Cortex of kidney (tissue), 1 donor: ENCODE measurements around the gene SYNJ2BP.
"Not testable (repeated sequence)": the region's sequence is repeated elsewhere in the genome, so short reads cannot be mapped to it uniquely, and the experiment has no call there.

Experiments used
- DNase-seq: peaks from one replicate; lab custom pipeline; 2025; lab: John Stamatoyannopoulos, UW

Gene SYNJ2BP, protein sequence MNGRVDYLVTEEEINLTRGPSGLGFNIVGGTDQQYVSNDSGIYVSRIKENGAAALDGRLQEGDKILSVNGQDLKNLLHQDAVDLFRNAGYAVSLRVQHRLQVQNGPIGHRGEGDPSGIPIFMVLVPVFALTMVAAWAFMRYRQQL

DNA sequence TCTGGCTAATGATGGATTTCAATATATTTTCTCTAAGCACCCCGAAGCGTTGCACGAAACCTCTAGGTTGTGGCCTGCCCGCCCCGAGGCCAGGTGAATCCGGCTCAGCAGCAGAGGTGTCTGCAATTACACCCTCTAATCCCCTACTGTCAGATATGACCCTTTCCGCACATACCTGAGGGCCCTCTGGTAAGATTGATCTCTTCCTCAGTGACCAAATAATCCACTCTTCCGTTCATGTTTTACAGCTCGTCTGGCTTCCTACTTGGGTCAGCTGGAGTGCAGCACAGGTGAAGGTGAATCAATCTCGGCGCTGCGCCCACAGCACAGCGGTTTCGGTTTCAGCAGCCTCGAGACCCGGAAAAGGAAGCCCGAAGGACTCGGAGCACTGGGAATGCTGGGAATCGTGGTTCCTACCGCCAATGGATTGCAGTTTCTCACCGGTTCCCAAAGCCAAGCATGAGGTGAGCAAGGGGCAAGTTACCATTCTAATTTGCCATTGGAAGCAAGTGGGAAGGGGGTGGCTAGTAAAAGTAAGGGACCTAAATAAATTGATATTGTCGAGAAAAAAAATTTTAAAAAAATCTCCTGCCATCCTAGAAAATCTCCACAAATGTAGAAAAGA lies at the start of gene SYNJ2BP:
SYNJ2BP (minus strand) TSS at position 366 of the 625 bp plus-strand sequence; CDS start at position 239, 127 bp downstream.
- no peak for DNase-seq

DNA sequence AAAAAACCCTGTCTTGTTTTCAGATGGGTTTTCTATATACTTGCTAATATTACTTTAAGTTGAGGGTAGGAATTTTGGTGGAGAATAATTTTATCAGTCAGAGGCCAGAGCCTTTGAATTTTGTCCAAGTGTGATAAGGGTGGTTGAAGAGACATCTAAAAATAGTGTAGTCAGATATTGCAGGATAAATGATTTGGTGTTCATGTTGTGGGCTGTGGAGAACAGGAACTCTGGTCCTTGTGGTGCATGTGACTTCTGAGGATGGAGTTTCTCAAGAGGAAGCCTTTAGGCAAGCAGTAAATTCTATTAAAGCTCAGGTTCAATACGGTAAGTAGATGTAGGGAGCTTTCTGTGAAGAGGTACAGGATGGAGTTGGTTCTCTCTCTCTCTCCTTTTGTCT lies 37.8 kb upstream of the SYNJ2BP start:
- DNase-seq: no peak

DNA sequence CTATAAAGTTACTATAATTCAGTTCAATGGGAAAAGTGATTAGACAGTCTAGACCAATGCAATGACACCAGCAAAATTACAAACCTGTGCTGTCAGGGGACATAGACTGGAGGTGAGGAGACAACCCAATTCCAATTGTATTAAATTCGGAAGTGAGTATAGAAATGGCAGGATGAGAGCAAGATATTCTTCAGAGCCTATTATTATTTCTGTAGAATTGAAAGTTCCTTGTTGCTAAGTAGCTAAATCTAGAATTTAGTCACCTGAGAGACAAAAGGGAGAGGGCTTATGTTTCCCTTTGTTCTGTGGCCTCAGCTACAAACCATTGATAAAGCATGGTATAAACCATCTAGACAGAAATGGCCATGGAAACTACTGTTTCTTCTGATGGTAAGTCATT lies 35.0 kb upstream of the SYNJ2BP start, which contains the start of gene ADAM21:
ADAM21 (plus strand) TSS at position 301 of the 400 bp plus-strand sequence. CDS start 5,326 bp downstream, outside the sequence.
- no peak for DNase-seq

DNA sequence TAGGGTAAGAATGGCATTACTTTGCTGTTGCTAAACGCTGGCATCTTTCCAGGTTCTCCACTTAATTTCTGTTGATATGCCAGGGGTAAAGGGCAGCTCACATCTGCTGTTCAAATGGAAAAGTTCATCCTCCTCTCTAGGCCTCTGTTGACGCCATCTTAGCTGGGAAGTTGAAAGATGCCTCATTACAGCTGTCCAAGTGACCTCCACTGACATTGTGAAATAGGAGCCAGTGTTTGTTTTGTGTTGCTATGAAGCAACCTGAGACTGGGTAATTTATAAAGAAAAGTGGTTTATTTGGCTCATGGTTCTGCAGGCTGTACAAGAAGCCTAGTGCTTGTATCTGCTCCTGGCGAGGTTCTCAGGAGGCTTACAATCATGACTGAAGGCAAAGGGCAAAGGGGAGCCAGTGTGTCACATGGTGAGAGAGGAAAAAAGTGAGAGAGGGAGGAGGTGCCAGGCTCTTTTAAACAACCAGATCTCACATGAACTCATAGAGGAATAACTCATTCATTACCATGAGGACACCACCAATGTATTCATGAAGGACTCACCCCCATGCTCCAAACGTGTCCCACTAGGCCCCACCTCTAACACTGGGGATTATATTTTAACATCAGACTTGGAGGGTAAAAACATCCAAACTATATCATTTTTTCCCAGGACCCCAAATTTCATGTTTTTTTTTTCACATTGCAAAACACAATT lies 31.9 kb upstream of the SYNJ2BP start:
- no peak for DNase-seq

DNA sequence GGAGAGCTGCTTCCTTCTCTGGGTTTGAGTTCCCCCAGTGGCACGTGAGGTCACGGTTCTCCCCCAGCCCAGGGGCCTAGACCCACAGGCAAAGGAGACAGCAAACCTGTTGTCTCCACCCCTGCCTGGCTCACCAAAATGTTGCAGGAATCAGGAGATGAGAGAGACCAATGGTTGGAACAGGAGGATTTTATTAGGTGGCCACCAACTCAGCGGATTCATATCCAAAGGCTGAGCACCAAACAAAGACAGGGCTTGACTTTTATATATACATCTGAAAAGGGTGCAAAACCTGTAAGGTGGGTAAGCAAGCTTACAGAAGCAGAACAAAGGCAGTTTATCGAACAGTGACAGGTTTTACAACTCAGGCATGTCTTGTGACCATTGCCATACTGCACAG lies 25.9 kb upstream of the SYNJ2BP start:
- no peak for DNase-seq

DNA sequence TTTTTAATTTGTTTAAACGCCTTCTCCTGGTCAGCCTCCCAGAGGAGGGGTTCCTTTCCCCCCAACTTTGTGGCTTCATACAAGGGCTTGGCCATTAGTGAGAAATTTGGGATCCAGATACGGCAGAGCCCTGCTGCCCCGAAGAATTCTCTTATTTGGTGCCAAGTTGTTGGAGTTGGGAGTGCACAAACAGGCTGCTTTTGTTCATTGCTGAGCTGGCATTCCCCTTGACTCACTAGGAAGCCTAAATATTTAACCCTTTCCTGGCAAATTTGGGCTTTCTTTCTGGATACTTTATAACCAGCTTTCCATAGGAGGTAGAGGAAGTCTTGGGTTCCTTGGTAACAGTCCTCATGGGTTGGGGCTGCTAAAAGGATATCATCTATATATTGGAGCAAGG lies 24.8 kb upstream of the SYNJ2BP start:
- DNase-seq: no peak

DNA sequence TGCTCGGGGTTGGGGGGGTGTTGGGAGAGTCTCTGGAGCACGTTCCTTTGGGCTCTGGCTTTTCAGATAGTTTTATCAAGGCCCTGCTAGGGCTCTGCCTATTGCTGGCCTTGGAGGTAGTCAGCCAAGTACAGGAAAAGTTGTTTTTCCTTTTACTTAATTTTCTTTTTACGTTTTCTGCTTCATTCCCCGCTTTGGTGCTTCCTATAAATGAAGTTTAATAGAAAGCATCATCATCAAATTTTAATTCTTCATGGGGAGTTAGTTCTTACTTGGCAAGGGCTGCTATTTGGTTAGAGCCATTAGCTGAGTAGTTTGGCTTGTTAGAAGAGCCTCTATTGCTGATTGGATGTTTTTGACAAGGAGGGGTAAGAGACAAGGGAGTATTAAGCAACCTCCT lies 20.0 kb upstream of the SYNJ2BP start:
- no peak for DNase-seq

DNA sequence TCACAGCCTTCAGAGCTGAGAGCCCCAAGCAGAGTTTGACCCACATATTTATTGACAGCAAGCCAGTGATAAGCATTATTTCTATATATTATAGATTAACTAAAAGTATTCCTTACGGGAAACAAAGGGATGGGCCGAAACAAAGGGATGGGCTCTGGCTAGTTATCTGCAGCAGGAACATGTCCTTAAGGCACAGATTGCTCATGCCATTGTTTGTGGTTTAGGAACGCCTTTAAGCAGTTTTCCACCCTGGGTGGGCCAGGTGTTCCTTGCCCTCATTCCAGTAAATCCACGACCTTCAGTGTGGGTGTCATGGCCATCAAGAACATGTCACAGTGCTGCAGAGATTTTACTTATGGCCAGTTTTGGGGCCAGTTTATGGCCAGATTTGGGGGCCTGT lies 9.7 kb upstream of the SYNJ2BP start:
- not testable (repeated sequence) for DNase-seq

DNA sequence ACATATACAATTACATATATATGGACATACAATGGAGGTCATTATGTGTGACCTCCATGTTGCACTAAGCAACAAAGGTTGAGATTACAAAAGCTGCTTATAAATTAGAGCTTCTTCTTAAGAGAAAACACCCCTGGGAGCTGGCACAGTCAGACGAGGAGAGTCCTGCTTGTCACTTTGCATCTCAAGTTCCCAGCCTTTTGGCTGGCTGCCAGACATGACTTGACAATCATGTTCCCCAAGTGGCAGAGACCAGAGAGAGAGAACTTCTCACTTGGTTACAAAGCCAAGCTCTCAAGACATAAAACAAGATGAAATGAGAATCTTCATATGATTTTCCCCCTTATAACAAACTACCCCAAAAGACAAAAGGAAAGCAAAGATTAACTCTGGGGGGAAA lies 8.5 kb upstream of the SYNJ2BP start:
- no peak for DNase-seq

DNA sequence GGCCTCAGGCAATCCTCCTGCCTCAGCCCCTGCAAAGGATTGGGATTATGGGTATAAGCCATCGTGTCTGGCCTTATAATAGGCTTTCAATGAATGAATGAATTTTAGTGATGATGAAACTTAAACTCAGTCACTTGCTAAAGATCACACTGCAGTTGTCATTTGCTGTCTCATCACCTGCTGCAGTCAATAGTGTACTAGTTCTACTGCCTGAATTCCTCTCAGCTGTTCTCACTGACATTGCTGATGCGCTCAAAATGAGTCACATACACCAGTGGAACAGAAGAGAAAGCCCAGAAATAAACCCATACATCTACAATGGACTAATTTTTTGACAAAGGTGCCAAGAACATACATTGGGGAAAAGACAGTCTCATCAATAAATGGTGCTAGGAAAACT lies 5.6 kb upstream of the SYNJ2BP start:
- DNase-seq: no peak

DNA sequence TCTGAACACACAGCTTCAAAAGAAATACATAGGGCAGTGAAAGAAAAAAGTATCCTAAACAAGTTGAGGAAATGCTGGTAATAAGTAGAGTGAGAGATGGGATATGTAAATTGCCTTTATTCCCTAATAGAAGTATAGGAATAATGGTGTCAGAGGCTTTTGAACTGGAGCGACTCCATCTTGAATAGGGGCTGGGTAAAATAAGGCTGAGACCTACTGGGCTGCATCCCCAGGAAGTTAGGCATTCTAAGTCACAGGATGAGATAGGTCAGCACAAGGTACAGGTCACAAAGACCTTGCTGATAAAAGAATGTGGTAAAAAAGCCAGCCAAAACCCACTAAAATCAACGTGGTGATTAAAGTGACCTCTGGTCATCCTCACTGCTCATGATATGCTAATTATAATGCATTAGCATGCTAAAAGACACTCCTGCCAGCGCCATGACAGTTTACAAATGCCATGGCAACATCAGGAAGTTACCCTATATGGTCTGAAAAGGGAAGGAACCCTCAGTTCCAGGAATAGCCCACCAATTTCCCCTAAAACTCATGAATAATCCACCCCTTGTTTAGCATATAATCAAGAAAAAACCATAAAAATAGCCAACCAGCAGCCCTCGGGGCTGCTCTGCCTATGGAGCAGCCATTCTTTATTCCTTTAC lies 2.5 kb upstream of the SYNJ2BP start:
- DNase-seq: not testable (repeated sequence)

DNA sequence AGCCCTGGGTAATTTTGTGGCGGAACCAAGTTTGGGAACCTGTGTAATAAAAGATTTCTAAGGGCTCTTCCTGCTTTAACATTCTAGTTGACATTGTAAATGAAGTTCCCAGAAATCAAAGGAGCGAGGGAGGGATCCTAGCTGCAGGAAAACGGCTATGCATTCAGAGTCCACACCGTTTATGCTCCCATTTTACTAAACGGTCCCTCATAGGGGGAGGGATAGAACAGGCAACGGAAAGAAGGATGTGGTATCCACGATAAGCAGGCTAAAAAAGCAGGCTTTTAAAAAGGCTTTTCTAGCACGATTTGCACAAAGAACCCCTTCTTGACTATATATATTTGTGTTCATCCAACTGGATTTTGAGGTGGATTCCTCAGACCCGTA lies 559 bp downstream of the SYNJ2BP start:
- no peak for DNase-seq

DNA sequence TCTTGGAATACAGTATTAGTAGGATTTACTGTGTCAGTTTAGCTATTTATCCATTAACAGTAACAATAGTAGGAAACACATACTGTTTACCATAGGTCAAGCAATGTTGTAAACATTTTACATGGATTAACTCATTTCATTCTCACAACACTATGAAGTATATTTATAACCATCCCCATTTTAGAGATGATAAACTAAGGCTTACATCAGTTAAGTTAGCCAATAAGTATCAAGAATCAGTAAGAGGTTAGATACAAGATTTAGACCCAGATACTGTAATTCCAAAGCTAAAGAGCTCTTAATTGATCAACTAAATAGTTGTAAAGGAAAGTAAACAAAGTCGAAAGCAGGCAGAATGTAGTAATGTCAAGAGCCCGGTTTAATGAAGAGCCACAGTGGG lies 1.1 kb downstream of the SYNJ2BP start:
- no peak for DNase-seq

DNA sequence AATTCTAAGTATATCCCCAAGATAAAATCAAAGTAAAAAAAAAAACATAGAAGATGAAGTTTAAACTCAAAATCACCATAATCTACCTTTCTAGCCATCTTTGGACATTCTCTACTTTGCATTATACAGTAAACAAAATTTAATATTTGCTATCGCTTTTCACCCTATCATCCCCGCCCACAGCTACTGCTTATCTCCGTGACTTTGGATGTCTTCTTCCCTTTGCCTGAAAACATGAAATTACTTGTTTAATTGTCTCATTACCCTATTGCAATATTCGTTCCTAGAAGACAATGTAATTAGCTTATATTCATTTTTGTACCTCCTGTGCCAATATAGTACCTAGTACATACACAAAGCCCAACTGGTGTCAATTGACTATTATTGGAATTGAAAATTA lies 9.3 kb downstream of the SYNJ2BP start:
- DNase-seq: no peak

DNA sequence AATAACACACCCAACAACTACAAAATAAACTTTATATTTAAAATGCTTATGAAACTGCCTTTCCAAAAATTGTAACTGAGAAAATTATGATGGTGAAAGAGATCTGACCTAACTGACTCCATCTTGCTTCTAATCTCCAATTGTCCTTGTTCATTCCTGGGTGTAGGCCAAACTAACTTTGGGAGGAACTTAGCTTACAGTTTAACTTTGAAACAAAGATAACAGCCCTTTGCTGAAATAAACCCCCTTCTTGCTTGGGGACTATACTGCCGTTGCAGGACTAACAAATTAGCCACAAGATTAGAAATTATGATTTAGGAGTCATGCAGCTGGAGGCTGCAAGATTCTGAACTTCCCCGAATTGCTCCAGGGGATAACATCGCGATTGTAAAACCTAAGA lies 10.7 kb downstream of the SYNJ2BP start:
- DNase-seq: not testable (repeated sequence)

DNA sequence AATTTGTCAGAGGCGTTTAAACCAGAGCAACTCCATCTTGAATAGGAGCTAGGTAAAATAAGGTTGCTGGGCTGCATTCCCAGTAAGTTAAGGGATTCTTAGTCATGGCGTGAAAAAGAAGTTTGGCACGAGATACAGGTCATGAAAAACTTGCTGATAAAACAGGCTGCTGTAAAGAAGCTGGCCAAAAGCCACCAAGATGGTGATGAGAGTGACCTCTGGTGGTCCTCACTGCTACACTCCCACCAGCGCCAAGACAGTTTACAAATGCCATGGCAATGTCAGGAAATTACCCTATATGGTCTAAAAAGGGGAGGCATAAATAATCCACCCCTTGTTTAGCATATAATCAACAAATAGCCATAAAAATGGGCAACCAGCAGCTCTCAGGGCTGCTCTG lies 13.6 kb downstream of the SYNJ2BP start:
- DNase-seq: not testable (repeated sequence)

DNA sequence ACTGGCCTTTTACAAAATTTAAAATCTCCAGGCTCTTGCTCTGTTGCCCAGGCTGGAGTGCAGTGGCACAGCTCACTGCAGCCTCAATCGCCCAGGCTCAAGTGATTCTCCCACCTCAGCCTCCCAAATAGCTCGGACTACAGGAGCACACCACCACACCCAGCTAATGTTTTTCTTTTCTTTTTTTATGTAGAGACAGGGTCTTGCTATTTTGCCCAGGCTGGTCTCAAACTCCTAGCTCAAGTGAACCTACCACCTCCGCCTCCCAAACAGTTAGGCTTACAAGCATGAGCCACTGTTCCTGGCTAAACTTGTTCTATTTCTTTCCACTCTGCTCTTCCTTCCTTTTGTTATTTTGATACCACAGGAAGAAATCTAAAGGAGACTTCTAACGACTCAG lies 15.2 kb downstream of the SYNJ2BP start:
- no peak for DNase-seq

DNA sequence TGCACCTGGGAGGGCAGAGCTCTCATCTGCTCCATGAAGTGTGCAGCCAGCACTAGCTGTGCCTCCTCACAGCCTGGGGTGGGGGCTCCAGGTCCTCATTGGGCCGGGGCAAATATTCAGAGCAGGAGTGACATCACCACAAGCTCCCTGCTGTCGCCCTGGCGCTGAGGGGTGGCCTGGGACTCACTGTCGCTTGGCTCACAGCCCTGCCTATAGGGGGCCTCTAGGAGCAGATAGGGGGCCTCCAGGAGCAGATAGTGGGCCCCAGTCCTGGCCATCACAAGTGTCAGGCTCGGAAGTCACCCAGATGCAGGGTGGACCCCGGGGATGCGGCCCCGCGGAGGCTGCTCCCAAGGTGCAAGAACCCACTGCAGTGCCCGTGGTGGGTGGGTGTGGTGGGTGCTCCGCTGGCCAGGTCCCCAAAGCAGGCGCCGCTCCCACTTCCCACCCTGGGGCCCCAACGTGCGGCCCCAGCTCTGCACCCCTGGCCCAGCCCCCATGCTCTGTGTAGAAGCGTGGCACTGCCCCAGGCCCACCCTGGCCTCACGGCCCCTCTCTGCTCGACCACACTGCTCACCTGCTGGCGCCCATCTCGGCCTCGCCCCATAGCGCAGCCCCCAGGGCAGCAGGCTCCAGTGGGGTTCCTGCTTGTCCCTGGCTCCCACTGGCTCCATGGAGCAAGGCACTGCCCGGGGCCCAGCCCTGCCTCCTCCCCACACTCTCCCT lies 18.0 kb downstream of the SYNJ2BP start:
- DNase-seq: no peak

DNA sequence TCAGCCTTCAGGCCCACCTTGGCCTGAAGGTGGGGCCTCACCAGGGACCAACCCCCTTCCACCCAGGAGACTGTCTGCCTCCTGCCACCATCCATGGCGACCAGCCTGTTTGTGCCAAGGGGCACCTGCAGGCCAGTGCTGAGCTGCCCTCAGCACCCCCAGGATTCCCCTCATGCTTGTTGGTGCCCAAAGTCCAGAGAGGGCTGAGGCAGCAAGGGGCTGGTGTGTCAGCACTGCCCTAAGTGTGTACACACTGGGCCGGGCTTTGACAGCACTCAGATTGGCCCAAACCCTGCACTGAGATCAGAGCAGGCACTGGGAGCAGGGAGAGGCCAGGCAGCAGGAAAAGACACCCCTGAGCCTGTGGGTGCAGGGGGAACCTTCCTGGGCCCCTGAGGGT lies 18.6 kb downstream of the SYNJ2BP start:
- no peak for DNase-seq

DNA sequence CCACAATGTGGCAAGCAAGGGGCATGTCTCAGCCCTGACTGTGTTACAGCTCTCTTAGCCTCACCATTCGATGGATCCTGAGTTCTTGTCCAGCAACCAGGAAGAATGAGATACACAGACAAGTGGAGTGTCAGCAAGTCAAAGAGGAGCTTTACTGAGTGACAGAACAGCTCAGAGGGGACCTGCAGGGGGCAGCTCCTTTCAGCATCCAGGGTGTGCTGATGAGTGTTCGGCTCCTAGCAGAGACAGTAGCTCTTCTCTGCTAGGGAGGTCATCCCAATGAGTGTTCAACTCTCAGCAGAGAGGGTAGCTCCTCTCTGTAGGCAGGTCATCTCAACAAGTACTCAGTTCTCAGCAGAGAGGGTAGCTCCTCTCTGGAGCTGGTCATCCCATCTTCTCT lies 19.1 kb downstream of the SYNJ2BP start:
- no peak for DNase-seq

DNA sequence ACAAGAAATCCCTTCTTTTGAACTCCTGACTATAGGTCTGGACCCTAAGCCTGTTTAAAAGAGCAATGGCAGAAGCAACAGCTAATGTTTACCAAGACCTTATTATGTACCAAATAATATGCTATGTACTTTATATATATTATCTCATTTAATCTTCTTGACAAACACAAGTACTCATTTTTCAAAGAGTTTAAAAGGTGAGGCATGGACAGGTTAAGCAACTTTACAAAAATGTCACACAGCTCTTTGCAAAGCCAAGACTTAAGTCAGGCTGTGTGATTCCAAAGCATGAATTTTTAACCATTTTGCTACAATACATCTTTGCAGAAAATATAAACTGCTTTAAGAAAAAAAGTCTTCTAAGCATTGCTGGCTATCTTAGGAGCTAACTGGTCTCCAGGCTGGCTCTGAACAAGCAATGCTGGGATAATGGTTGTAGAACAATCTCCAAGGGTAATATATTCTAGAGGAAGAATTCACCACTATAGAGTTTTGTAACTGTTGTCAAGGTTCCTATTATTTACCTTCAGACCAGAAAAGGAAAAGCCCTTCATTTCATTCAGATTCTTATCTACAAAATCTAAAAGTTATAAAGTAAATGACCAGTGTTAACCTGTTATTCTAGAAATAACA lies 22.1 kb downstream of the SYNJ2BP start:
- no peak for DNase-seq

DNA sequence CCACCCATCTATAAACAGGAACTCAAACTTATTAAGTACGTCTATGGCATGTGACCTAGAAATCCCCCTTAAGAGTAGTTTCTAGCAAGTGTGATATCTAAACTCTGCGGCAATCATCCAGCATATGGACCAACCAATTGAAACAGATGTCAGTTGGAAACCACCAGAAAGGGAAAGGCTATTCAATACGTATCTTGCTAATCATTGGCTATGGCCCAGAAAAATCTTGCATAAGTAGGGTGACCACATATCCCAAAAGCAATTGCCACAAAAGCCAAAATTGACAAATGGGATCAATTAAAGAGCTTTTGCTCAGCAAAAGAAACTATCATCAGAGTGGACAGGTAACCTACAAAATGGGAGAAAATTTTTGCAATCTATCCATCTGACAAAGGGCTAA lies 24.2 kb downstream of the SYNJ2BP start:
- DNase-seq: no peak
